Neural cell (in vitro differentiated cells): ENCODE results near the gene SERGEF. TPM values are rescaled to one million over a fixed set of nuclear protein-coding genes. Genes with fewer than 3 reads are reported as not detected.

ENCODE experiments used
- H2AFZ ChIP-seq: fragments of 200-600, 300-800 bp; sonication (generic), shearing (Covaris generic); 2 replicates; pipeline ENCODE4 v1.6.0; 2014; ENCODE audit warnings: low read depth, mild to moderate bottlenecking, antibody characterized with exemption, low read length, moderate library complexity
- H3F3A ChIP-seq: fragments of 200-600 bp; shearing (Covaris generic); 2 replicates; pipeline ENCODE4 v1.6.1; 2016; ENCODE audit warnings: mild to moderate bottlenecking, moderate library complexity, mixed read lengths, antibody characterized with exemption, low read length; ENCODE audit not compliant: insufficient read depth, poor library complexity, severe bottlenecking
- H3K27ac ChIP-seq: fragments of 200-600, 300-800 bp; sonication (generic), shearing (Covaris generic); 2 replicates; pipeline ENCODE4 v1.5.1; 2014; ENCODE audit warnings: mild to moderate bottlenecking, low read length, moderate library complexity
- H3K27me3 ChIP-seq: fragments of 300-800, 200-600 bp; sonication (generic), shearing (Covaris generic); 2 replicates; pipeline ENCODE4 v1.6.0; 2014; ENCODE audit warnings: mild to moderate bottlenecking, low read depth, low read length, moderate library complexity; ENCODE audit not compliant: insufficient read depth
- H3K36me3 ChIP-seq: fragments of 300-800, 200-600 bp; sonication (generic), shearing (Covaris generic); 2 replicates; pipeline ENCODE4 v1.5.1; 2014; ENCODE audit warnings: mild to moderate bottlenecking, antibody characterized with exemption, low read length, moderate library complexity; ENCODE audit not compliant: insufficient read depth
- H3K4me2 ChIP-seq: fragments of 300-800, 200-600 bp; sonication (generic), shearing (Covaris generic); 2 replicates; pipeline ENCODE4 v1.6.0; 2014; ENCODE audit warnings: mild to moderate bottlenecking, low read length
- H3K4me3 ChIP-seq: fragments of 300-800, 200-600 bp; sonication (generic), shearing (Covaris generic); 2 replicates; pipeline ENCODE4 v1.5.1; 2014; ENCODE audit warnings: mild to moderate bottlenecking, low read length, moderate library complexity
- H3K79me2 ChIP-seq: fragments of 200-600 bp; shearing (Covaris generic); replicated peaks from 2 replicates; pipeline ENCODE4 v1.6.0; 2014; ENCODE audit warnings: mild to moderate bottlenecking, low read length, moderate library complexity; ENCODE audit not compliant: insufficient read depth
- H3K9ac ChIP-seq: fragments of 300-800, 200-600 bp; sonication (generic), shearing (Covaris generic); 2 replicates; pipeline ENCODE4 v1.6.1; 2016; ENCODE audit warnings: mild to moderate bottlenecking, low read length, mixed read lengths
- H3K9me2 ChIP-seq: fragments of 200-600 bp; shearing (Covaris generic); 2 replicates; pipeline ENCODE4 v1.6.1; 2016; ENCODE audit warnings: mild to moderate bottlenecking, low read length, mixed read lengths; ENCODE audit not compliant: insufficient read depth
- H3K9me3 ChIP-seq: fragments of 200-600, 300-800 bp; sonication (generic), shearing (Covaris generic); 2 replicates; pipeline ENCODE4 v1.6.1; 2016; ENCODE audit warnings: mild to moderate bottlenecking, mixed run types, low read length, moderate library complexity, mixed read lengths
- H4K20me1 ChIP-seq: fragments of 200-600 bp; shearing (Covaris generic); 2 replicates; pipeline ENCODE4 v1.6.1; 2016; ENCODE audit warnings: mild to moderate bottlenecking, mixed run types; ENCODE audit not compliant: insufficient read depth
- CTCF ChIP-seq: fragments of 450-650 bp; IDR thresholded peaks from 2 replicates; pipeline ENCODE4 v1.5.1; 2014; ENCODE audit warnings: antibody characterized with exemption, mild to moderate bottlenecking, moderate library complexity; ENCODE audit not compliant: poor library complexity, severe bottlenecking
- EP300 ChIP-seq: fragments of 450-650 bp; conservative IDR thresholded peaks from 2 replicates; pipeline ENCODE4 v1.6.1; 2014; ENCODE audit warnings: antibody characterized with exemption, mild to moderate bottlenecking, moderate library complexity; ENCODE audit not compliant: poor library complexity, severe bottlenecking
- EZH2 ChIP-seq: fragments of 200-600, 300-800 bp; shearing (Covaris generic), sonication (generic); IDR thresholded peaks from 2 replicates; pipeline ENCODE4 v1.6.1; 2014; ENCODE audit warnings: antibody characterized with exemption, low read length, borderline replicate concordance, mild to moderate bottlenecking; ENCODE audit not compliant: insufficient read depth, poor library complexity, severe bottlenecking
- MXI1 ChIP-seq: fragments of 450-650 bp; conservative IDR thresholded peaks from 2 replicates; pipeline ENCODE4 v1.6.1; 2014; ENCODE audit warnings: antibody characterized with exemption, mild to moderate bottlenecking; ENCODE audit not compliant: poor library complexity, severe bottlenecking
- POLR2AphosphoS5 ChIP-seq: IDR thresholded peaks from 2 replicates; pipeline ENCODE4 v1.6.1; 2012
- RAD21 ChIP-seq: fragments of 450-650 bp; conservative IDR thresholded peaks from 2 replicates; pipeline ENCODE4 v1.6.1; 2014; ENCODE audit warnings: antibody characterized with exemption, mild to moderate bottlenecking, moderate library complexity
- REST ChIP-seq: IDR thresholded peaks from 2 replicates; pipeline ENCODE4 v1.6.1; 2012; ENCODE audit warnings: borderline replicate concordance
- SMC3 ChIP-seq: fragments of 450-650 bp; conservative IDR thresholded peaks from 2 replicates; pipeline ENCODE4 v1.6.1; 2014; ENCODE audit warnings: antibody characterized with exemption, mild to moderate bottlenecking, moderate library complexity; ENCODE audit not compliant: poor library complexity
- TAF1 ChIP-seq: IDR thresholded peaks from 2 replicates; pipeline ENCODE4 v1.6.1; 2012; ENCODE audit warnings: low read depth
- polyA plus RNA-seq: library from polyadenylated mRNA; depleted of rRNA; stranded (reverse); fragments of >200 nt; gene quantifications from 2 replicates; pipeline ENCODE4 v1.2.3, GENCODE V29; 2014

The SERGEF gene
- polyA plus RNA-seq, 1 donor from 2014 or later = 49.6 TPM

GRCh38 chr11:17867341-17867740, 145.5 kb downstream of the SERGEF start:
- no peak overlapping the region for H3K9ac ChIP-seq
- no peaks in the 10 kb centered on the region for H3F3A ChIP-seq
- no peaks in the 10 kb centered on the region for H3K27me3 ChIP-seq
- no peaks in the 10 kb centered on the region for H4K20me1 ChIP-seq
- TF ChIP-seq CTCF = no peak
- TF ChIP-seq POLR2AphosphoS5 = no peak
- TF ChIP-seq REST = no peak
- no peak for TF ChIP-seq SMC3
- no peak for TF ChIP-seq TAF1
- no peak for TF ChIP-seq RAD21
- TF ChIP-seq MXI1 = no peak
- no peak for TF ChIP-seq EZH2
- TF ChIP-seq EP300 = no peak
- no peaks in the 10 kb centered on the region for H3K9me3 ChIP-seq
- H3K4me2 ChIP-seq = no peak overlapping the region
- no peak overlapping the region for H3K4me3 ChIP-seq
- H3K9me2 ChIP-seq = no peaks in the 10 kb centered on the region
- H3K36me3 ChIP-seq = no peaks in the 10 kb centered on the region
- H3K27ac ChIP-seq = no peak overlapping the region
- no peak overlapping the region for H2AFZ ChIP-seq
- no peaks in the 10 kb centered on the region for H3K79me2 ChIP-seq

GRCh38 chr11:17865765-17866428, 146.9 kb downstream of the SERGEF start:
- Histone ChIP-seq H4K20me1 (no peaks in the 10 kb centered on the region), H3F3A (no peaks in the 10 kb centered on the region)

More at GRCh38 chr11:17865765-17866428, 146.9 kb downstream of the SERGEF start:
- Histone ChIP-seq H3K27ac (no peak overlapping the region), H3K9ac (no peak overlapping the region), H3K27me3 (no peaks in the 10 kb centered on the region), H3K79me2 (no peaks in the 10 kb centered on the region), H3K4me2 (no peak overlapping the region), H3K4me3 (no peak overlapping the region), H3K36me3 (no peaks in the 10 kb centered on the region), H3K9me2 (no peaks in the 10 kb centered on the region), H3K9me3 (no peaks in the 10 kb centered on the region), H2AFZ (no peak overlapping the region)
- TF ChIP-seq TAF1 = no peak
- no peak for TF ChIP-seq REST
- no peak for TF ChIP-seq MXI1
- TF ChIP-seq SMC3 = no peak
- TF ChIP-seq EP300 = no peak
